H1 (cell line): ENCODE measurements around the gene HOXA11. TPM values are rescaled to one million over a fixed set of nuclear protein-coding genes. Genes with fewer than 3 reads are reported as not detected.

Experiments used
- CTCF ChIA-PET: fragments of 300-600 bp; sonication (Branson Sonifier 250); formaldehyde crosslinking; loops from one replicate; lab custom pipeline; 2021; ENCODE audit not compliant: partially characterized antibody; lab: Charles Lee
- POLR2A ChIA-PET: fragments of 300-600 bp; sonication (Branson Sonifier 250); formaldehyde crosslinking; loops from one replicate; lab custom pipeline; 2021; ENCODE audit warnings: inconsistent platforms; ENCODE audit not compliant: partially characterized antibody; lab: Charles Lee
- DNase-seq, 2 experiments: peaks; one replicate each; pipeline versions ENCODE4 v3.0.0 to v3.0.0-alpha.2; 2010 to 2022; ENCODE audit warnings: low spot score in 2 of 2, low read depth in 1 of 2, mixed read lengths in 1 of 2
- FAIRE-seq: peaks from 2 replicates; lab custom pipeline; 2011; peaks lifted over from hg19 to GRCh38; lab: Jason Lieb, UNC
- H2AFZ ChIP-seq: 2 replicates; pipeline ENCODE4 v1.8.1; 2012; ENCODE audit warnings: low read length, inconsistent platforms
- H2AK5ac ChIP-seq: 2 replicates; pipeline ENCODE4 v1.6.1; 2013; ENCODE audit warnings: low read depth, low read length
- H2BK120ac ChIP-seq: replicated peaks from 2 replicates; pipeline ENCODE3; 2013; ENCODE audit warnings: low read depth, low read length, inconsistent platforms
- H2BK12ac ChIP-seq: 2 replicates; pipeline ENCODE4 v1.6.1; 2013; ENCODE audit warnings: low read depth, low read length
- H2BK15ac ChIP-seq: 2 replicates; pipeline ENCODE4 v1.6.1; 2013; ENCODE audit warnings: low read length
- H2BK20ac ChIP-seq: 2 replicates; pipeline ENCODE4 v1.6.1; 2013; ENCODE audit warnings: low read length
- H2BK5ac ChIP-seq: 2 replicates; pipeline ENCODE4 v1.6.1; 2013; ENCODE audit warnings: low read depth, low read length
- H3K14ac ChIP-seq: 2 replicates; pipeline ENCODE4 v1.6.1; 2013; ENCODE audit warnings: inconsistent platforms; ENCODE audit not compliant: insufficient read length
- H3K18ac ChIP-seq: 2 replicates; pipeline ENCODE4 v1.6.1; 2013; ENCODE audit warnings: low read length; ENCODE audit errors: extremely low read depth
- H3K23ac ChIP-seq: 2 replicates; pipeline ENCODE4 v1.6.1; 2013; ENCODE audit warnings: inconsistent platforms; ENCODE audit not compliant: insufficient read length
- H3K23me2 ChIP-seq: 2 replicates; pipeline ENCODE4 v1.6.1; 2013; ENCODE audit warnings: low read depth, low read length
- H3K27ac ChIP-seq: 2 replicates; pipeline ENCODE4 v1.6.1; 2011; ENCODE audit warnings: low read depth, low read length, inconsistent platforms
- H3K27me3 ChIP-seq, 4 experiments: replicated peaks in 1 of 4; 1 replicate in 1 of 4; 2 replicates in 3 of 4; pipeline versions ENCODE4 v1.6.1 to v1.8.1; 2011 to 2013; ENCODE audit warnings: low read length in 3 of 4, mild to moderate bottlenecking in 3 of 4, inconsistent platforms in 2 of 4, mixed read lengths in 2 of 4, moderate library complexity in 1 of 4; ENCODE audit not compliant: control insufficient read depth in 3 of 4, insufficient read depth in 3 of 4; ENCODE audit errors: extremely low read depth in 1 of 4
- H3K36me3 ChIP-seq, 4 experiments: 2 replicates each; pipeline versions ENCODE4 v1.6.1 to v1.8.1; 2011 to 2013; ENCODE audit warnings: mild to moderate bottlenecking in 4 of 4, low read length in 3 of 4, moderate library complexity in 2 of 4, control low read depth in 1 of 4, inconsistent platforms in 1 of 4; ENCODE audit not compliant: insufficient read depth in 4 of 4, control insufficient read depth in 2 of 4
- H3K4ac ChIP-seq: replicated peaks from 2 replicates; pipeline ENCODE3; 2013; ENCODE audit warnings: low read length, low read depth, mixed read lengths, inconsistent platforms; ENCODE audit not compliant: insufficient read length
- H3K4me1 ChIP-seq, 4 experiments: replicated peaks in 1 of 4; 1 replicate in 1 of 4; 2 replicates in 3 of 4; pipeline versions ENCODE4 v1.6.1 to v1.8.1; 2011 to 2013; ENCODE audit warnings: low read length in 3 of 4, inconsistent platforms in 2 of 4, mixed read lengths in 1 of 4; ENCODE audit not compliant: insufficient read depth in 4 of 4, control insufficient read depth in 3 of 4
- H3K4me2 ChIP-seq, 2 experiments: 2 replicates each; pipeline versions ENCODE4 v1.6.1 to v1.8.1; 2011 to 2013; ENCODE audit warnings: low read depth in 2 of 2, low read length in 2 of 2, control low read depth in 1 of 2, inconsistent platforms in 1 of 2, mild to moderate bottlenecking in 1 of 2; ENCODE audit not compliant: insufficient read depth in 1 of 2
- H3K4me3 ChIP-seq, 4 experiments: fragments of 200-600, 300-600 bp in 1 of 4; sonication (generic), shearing (Covaris generic), sonication (Bioruptor Twin) in 1 of 4; 2 replicates each; pipeline versions ENCODE4 v1.5.1 to v1.8.1; 2011 to 2016; ENCODE audit warnings: low read length in 4 of 4, low read depth in 3 of 4, control low read depth in 2 of 4, inconsistent platforms in 2 of 4, mild to moderate bottlenecking in 2 of 4, mixed read lengths in 1 of 4, moderate library complexity in 1 of 4; ENCODE audit not compliant: insufficient read depth in 2 of 4; ENCODE audit errors: extremely low read depth in 1 of 4
- H3K56ac ChIP-seq: replicated peaks from 2 replicates; pipeline ENCODE3; 2013; ENCODE audit warnings: low read depth, mild to moderate bottlenecking, mixed read lengths, low read length, inconsistent platforms; ENCODE audit not compliant: insufficient read length
- H3K79me1 ChIP-seq: 2 replicates; pipeline ENCODE4 v1.6.1; 2013; ENCODE audit warnings: low read depth, low read length, control low read depth
- H3K79me2 ChIP-seq, 2 experiments: 2 replicates each; pipeline versions ENCODE4 v1.6.1 to v1.8.1; 2012 to 2013; ENCODE audit warnings: low read length in 2 of 2, mild to moderate bottlenecking in 2 of 2, inconsistent platforms in 1 of 2; ENCODE audit not compliant: insufficient read depth in 2 of 2, control insufficient read depth in 1 of 2
- H3K9ac ChIP-seq, 4 experiments: replicated peaks in 1 of 4; 1 replicate in 1 of 4; 2 replicates in 3 of 4; pipeline versions ENCODE4 v1.6.1 to v1.8.1; 2011 to 2013; ENCODE audit warnings: low read depth in 3 of 4, low read length in 3 of 4, control low read depth in 2 of 4, mild to moderate bottlenecking in 2 of 4, moderate library complexity in 2 of 4, inconsistent platforms in 1 of 4; ENCODE audit errors: extremely low read depth in 1 of 4
- H3K9me3 ChIP-seq, 2 experiments: 2 replicates each; pipeline versions ENCODE4 v1.6.1 to v1.8.1; 2012 to 2013; ENCODE audit warnings: mild to moderate bottlenecking in 2 of 2, moderate library complexity in 2 of 2, control low read depth in 1 of 2, inconsistent platforms in 1 of 2, low read depth in 1 of 2, low read length in 1 of 2, mixed read lengths in 1 of 2; ENCODE audit not compliant: insufficient read depth in 2 of 2
- H4K20me1 ChIP-seq, 2 experiments: replicated peaks in 1 of 2; 2 replicates each; pipeline versions ENCODE3 to v1.8.1; 2011 to 2013; ENCODE audit warnings: inconsistent platforms in 2 of 2, low read length in 2 of 2, mild to moderate bottlenecking in 1 of 2; ENCODE audit not compliant: insufficient read depth in 2 of 2, control insufficient read depth in 1 of 2
- H4K5ac ChIP-seq: 2 replicates; pipeline ENCODE4 v1.6.1; 2013; ENCODE audit warnings: low read length, low read depth, mixed read lengths, inconsistent platforms; ENCODE audit not compliant: insufficient read length
- H4K8ac ChIP-seq: 2 replicates; pipeline ENCODE4 v1.8.0; 2013; ENCODE audit warnings: mild to moderate bottlenecking, moderate library complexity, low read length, inconsistent platforms; ENCODE audit not compliant: insufficient read depth; ENCODE audit errors: extremely low read depth
- H4K91ac ChIP-seq: replicated peaks from 2 replicates; pipeline ENCODE3; 2013; ENCODE audit warnings: low read length, mixed read lengths, inconsistent platforms; ENCODE audit not compliant: insufficient read length
- CBX8 ChIP-seq: fragments of 300-800, 300-1000 bp; sonication (generic); IDR thresholded peaks from 2 replicates; pipeline ENCODE4 v1.7.1; 2016; ENCODE audit warnings: low read depth, low read length, borderline replicate concordance
- EZH2 ChIP-seq: fragments of 200-600 bp; sonication (generic); IDR thresholded peaks from 2 replicates; pipeline ENCODE4 v1.7.1; 2012; ENCODE audit warnings: low read depth, mild to moderate bottlenecking, moderate library complexity, low read length, inconsistent platforms; ENCODE audit not compliant: severe bottlenecking
- JUND ChIP-seq: IDR thresholded peaks from 2 replicates; pipeline ENCODE4 v1.6.1; 2011; ENCODE audit warnings: mild to moderate bottlenecking, improper control_type of control experiment, low read length
- KDM4A ChIP-seq: IDR thresholded peaks from one replicate; pipeline ENCODE4 v1.7.1; 2012; ENCODE audit warnings: low read depth, mild to moderate bottlenecking, moderate library complexity, low read length, inconsistent platforms; ENCODE audit not compliant: severe bottlenecking
- RNF2 ChIP-seq: fragments of 200-900, 300-1000 bp; sonication (generic); IDR thresholded peaks from 2 replicates; pipeline ENCODE4 v1.7.1; 2016; ENCODE audit warnings: borderline replicate concordance, low read depth, mild to moderate bottlenecking, antibody characterized with exemption, low read length; ENCODE audit not compliant: poor library complexity, severe bottlenecking; ENCODE audit errors: missing control alignments
- SUZ12 ChIP-seq: fragments of 200-600 bp; sonication (generic); IDR thresholded peaks from 2 replicates; pipeline ENCODE4 v1.6.1; 2012; ENCODE audit warnings: mild to moderate bottlenecking, inconsistent platforms, low read length, moderate library complexity, mixed read lengths
- WGBS, 2 experiments: shearing (Covaris generic) in 1 of 2; methylation state at CpG; one replicate each; pipeline versions ENCODE4 v1.1.6 to v1.1.7; 2013 to 2015; ENCODE audit warnings: low lambda C conversion rate in 2 of 2, mixed read lengths in 2 of 2, inconsistent platforms in 1 of 2, low coverage in 1 of 2, missing lambda C conversion rate in 1 of 2; ENCODE audit not compliant: insufficient replicate concordance in 2 of 2, insufficient coverage in 1 of 2, insufficient read length in 1 of 2; ENCODE audit errors: extremely low coverage in 1 of 2, missing lambda C conversion rate in 1 of 2; 5-methylcytosine and 5-hydroxymethylcytosine counted together
- polyA plus RNA-seq, 7 experiments: library from polyadenylated mRNA; depleted of rRNA in 3 of 7; stranded (reverse) in 5 of 7; unstranded in 2 of 7; fragments of >200 nt in 5 of 7; fragments of 200-250 nt in 2 of 7; gene quantifications; 1 replicate in 5 of 7; 2 replicates in 1 of 7; 4 replicates in 1 of 7; pipeline versions ENCODE4 v1.2.1 to v1.2.3, GENCODE V29; 2011 to 2013; ENCODE audit warnings: missing spikeins in 2 of 7, mixed read lengths in 2 of 7
- total RNA-seq: library from RNA; stranded (reverse); fragmentation: NEBNext Ultra II Directional; extraction: Animal tissue kit (Norgen Biotek cat#: 25700); gene quantifications from 2 replicates; pipeline ENCODE4 v1.2.1, GENCODE V29; 2021

The HOXA11 gene
- total and polyA plus RNA-seq, 2 of the 8 experiments (the other 6 are each of a cell fraction or from before 2014, with no cell fraction given): not detected

- Histone ChIP-seq H3K4me1 (peaks cover 0 to 6% (median 3%) of the 10 kb centered on the region in 4 experiments; a peak in 4 of 7 replicates), H2BK5ac (no peak overlapping the region), H4K91ac (no peak overlapping the region), H3K56ac (no peak overlapping the region), H3K23ac (no peak overlapping the region), H4K8ac (peak overlapping the region; percentile 81), H3K4ac (no peak overlapping the region), H3K9ac (no peak overlapping the region), H2AK5ac (no peak overlapping the region), H3K79me2 (no peaks in the 10 kb centered on the region), H2BK15ac (no peak overlapping the region), H2BK120ac (no peak overlapping the region), H3K14ac (no peak overlapping the region), H3K27me3 (peaks cover 97 to 100% (median 99%) of the 10 kb centered on the region in 4 experiments), H2AFZ (no peak overlapping the region), H2BK12ac (no peak overlapping the region)
- FAIRE-seq: no peak
- POLR2A ChIA-PET: no interaction called here
- CTCF ChIA-PET: interaction anchor here (1.0 to 12.5 kb wide), 27 partner anchors 9 to 461 kb away, joined by 3 to 123 read pairs (median 10); partner anchors contain the start of genes HOXA1, HOXA3, HOXA4 and HOXA7
- TF ChIP-seq RNF2: peak; percentile 92
- TF ChIP-seq CBX8: peak; percentile 95; the same call in 1 of the 2 replicates
- TF ChIP-seq SUZ12: peak; percentile 96
- TF ChIP-seq EZH2: peak; percentile 99
- no peak for TF ChIP-seq JUND
- TF ChIP-seq KDM4A: peak; percentile 10
- TF ChIP-seq, all 59 proteins: peak for 5
- no peaks in the 10 kb centered on the region for H3K79me1 ChIP-seq
- peaks cover 0 to 6% (median 0%) of the 10 kb centered on the region in 4 experiments; a peak in 1 of 8 replicates for H3K36me3 ChIP-seq
- DNase-seq: no peak
- H4K5ac ChIP-seq: no peak overlapping the region
- H3K9me3 ChIP-seq: peaks cover 0 to 3% of the 10 kb centered on the region in 2 experiments; a peak in 1 of 4 replicates
- 8% methylated on average over 29 of the region's 29 CpGs; no CpG with 5 or more reads in 1 of the 2 experiments for WGBS, 2 experiments
- H3K4me2 ChIP-seq: peak overlapping the region; percentile 70
- no peak overlapping the region for H2BK20ac ChIP-seq
- H4K20me1 ChIP-seq: peaks cover 21 to 27% of the 10 kb centered on the region in 2 experiments
- H3K18ac ChIP-seq: no peak overlapping the region
- H3K4me3 ChIP-seq: peak overlapping the region in 3 of 4 experiments; percentile 16 to 59 (median 21); a peak in 6 of 8 replicates
- peaks cover 9% of the 10 kb centered on the region for H3K23me2 ChIP-seq
- H3K27ac ChIP-seq: no peak overlapping the region
Observed at GRCh38 chr7:27142580-27143022, 42.4 kb downstream of the HOXA11 start.
